Stimulated activated CD4-positive, alpha-beta T cell treated with anti-CD3 and anti-CD28 coated beads, Interleukin-1b, Interleukin-23, amount 100 ng/mL, for 4 hours (primary cell): ENCODE results near the gene MPRIP.

Source experiments
- DNase-seq, 2 donors: peaks; one replicate each; pipeline ENCODE4 v3.0.0-alpha.2; 2020; ENCODE audit warnings: low read depth in 2 of 2

The MPRIP gene

DNA sequence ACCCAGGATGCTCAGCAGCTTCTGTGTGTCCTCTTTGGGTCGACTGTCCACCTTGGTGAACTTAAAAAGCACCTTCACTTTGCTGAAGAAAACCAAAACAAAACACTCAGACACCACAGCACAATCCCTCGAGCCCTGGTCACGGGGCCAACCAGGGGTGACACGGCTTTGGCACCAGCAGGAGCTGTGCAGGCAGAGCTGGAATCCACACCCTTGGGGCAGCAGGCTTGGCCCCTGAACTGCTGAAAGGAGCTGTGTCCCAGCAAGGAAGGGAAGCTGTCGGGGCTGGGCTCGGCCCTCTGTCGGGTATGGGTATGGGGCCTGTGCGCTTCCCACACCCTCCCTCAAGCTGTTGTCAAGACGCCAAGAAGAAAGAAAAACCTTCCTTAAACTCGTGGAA lies 171.5 kb downstream of the MPRIP start:
- DNase-seq = no peak

DNA sequence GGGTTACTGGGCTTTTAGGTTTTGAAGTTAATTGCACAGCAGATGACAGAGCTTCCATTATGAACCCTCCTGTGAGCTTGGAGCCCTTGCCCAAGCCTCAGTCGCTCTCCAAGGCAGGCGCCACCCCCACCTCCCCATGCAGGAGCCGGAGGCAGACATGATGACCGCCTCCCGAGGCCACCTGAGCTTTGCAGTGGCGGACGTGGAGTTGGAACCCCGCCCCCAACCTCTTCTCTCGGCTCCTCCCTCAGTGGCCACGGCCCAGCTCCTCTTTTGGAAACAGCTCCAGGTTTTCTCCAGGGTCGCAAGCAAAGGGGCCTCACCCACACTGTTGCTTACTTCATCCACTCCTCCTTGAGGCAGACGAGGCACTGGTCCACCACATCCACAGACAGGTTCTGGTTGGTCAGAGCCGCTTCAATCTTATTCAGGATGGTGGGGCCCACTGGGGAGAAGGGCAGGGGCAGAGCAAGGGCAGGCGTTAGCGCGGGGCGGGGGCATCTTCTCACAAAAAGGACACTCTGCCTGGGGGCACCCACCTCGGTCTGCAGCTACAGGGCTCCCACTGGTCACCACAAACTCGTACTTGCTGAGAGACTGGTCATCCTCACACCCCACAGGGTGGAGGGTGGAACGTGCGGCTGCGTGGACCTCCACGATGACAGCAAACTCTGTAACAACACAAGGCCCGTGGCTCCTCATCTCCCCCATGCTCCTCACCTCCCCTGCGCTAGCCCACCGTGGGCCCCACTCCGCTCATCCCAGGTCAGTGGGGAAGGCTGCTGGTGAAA lies 172.6 kb downstream of the MPRIP start:
- DNase-seq = no peak

DNA sequence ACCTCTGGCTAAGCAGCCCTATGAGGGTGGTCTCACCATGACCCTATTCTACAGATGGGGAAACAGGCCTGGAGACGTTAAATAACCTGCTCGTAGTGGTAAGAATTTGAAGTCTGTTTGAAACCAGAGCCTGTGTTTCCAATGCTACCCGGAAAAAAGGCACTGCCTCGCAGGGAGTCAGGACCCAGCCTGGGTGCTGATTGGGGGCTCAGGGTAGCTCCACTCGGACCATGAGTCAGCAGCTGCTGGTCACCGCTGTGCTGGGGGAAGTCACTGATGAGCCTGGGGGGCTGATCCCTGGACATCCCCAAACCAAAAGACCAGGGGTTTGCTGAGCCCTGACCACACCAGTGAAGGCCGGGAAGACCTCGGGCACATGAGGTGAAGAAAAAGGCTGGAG lies 173.3 kb downstream of the MPRIP start:
- DNase-seq = no peak

DNA sequence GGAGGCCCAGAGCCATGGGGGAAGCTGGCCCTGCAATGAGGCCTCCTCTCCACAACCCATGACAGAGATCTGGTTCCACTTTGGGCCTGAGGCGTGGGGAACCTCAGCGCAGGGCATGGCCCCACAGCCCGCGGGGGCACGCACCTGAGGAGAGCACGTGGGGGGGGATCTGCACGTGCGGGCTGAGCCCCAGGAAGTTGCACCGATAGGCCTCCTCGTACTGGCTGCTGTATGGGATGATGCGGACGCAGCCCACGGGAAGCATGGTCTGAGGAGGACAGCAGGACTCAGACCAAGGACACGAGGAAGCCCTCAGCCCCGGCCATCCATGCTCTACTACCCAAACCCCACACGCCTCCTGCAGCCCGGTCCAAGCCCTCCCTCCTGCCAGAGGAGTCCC lies 174.0 kb downstream of the MPRIP start:
- no peak for DNase-seq

DNA sequence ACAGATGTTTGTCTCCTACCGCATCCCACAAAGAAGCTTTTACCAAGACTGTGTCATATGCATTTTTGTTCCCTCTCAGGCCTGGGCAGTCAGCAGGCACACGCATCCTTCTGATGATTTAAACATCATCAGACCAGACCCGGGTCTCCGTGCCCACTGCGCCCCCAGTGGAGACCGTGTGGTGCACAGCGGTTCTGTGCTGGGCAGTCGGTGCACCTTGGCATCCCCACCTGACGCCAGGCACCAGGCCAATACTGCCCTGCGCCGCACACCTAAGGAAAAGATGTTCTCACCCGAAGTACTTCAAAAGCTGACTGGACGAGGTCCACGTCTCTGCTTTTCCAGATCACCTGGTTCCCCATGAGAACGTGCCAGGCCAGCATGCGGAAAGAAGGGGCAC lies 174.5 kb downstream of the MPRIP start:
- no peak for DNase-seq

DNA sequence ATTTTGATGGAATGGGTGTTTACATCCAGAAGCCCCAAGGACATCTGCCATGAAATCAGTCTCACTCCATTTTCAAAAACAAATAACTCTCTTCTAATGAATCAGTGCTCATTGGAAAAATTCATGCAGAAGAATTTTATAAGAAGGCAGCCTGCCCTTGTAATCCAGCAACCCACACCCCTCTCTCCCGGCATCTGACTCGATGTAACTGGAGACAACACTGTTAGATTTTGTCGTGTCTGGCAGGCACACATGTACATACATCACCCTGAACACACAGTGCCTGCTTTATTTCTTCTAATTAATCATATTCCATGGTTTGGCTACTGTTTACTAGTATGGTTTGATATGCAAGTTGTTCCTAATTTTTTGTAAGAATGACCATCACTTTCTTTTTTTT lies 175.7 kb downstream of the MPRIP start:
- no peak for DNase-seq

DNA sequence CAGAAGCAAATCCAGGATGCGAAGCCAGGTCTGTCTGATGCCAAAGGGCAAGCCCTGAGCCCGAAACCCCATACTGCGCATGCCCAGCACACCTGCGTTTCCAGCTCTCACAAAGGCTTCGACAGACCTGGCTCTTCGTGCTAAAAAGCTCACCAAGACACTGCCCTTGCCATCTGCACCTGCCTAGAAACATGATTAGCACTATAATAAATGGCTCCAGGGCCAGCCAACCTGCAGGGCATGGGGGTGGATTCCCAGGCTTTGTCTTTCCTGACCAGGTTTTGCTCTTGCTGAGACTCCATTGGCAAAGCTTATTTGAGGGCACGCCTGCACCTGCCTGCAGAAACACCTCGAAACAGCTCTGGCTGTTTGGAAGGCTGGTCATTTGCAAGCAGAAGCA lies 178.3 kb downstream of the MPRIP start:
- no peak for DNase-seq

DNA sequence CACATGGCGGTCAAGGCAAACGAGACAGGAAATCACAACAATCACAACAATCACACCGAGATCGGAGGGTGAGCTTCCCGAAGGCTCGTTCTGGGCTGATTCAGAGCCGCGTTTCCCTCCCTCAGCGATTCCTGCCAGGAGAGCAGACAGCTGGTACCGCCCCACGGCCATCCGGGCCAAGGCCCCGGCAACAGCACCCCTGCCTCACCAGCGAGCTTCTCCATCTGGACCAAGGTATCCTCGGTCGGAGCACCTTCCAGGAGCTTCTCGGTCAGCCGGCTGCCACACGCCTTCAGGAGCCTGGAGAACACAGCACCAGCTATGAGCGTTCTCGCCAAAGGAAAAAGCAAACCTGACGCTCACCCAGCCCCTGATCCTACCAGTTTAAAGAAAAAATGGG lies 179.1 kb downstream of the MPRIP start:
- no peak for DNase-seq

DNA sequence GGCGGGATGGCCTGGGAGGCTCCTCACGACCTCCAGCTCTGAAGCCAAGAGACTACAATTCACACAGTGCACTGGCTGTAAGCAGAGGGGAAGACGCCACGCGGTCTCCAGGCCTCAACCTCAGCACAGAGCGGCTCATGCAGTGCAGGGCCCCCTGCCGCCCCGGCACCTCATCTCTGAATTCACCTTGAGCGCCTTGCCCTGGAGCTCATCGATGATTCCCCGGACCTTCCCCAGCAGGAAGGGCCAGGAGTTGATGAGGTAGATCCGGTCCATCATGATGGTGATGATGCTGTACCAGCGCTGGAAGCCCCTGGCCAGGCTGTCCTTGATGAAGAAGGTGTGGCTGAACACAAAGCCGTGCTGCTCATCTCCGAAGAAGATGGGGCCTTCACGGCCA lies 181.5 kb downstream of the MPRIP start:
- DNase-seq = no peak

DNA sequence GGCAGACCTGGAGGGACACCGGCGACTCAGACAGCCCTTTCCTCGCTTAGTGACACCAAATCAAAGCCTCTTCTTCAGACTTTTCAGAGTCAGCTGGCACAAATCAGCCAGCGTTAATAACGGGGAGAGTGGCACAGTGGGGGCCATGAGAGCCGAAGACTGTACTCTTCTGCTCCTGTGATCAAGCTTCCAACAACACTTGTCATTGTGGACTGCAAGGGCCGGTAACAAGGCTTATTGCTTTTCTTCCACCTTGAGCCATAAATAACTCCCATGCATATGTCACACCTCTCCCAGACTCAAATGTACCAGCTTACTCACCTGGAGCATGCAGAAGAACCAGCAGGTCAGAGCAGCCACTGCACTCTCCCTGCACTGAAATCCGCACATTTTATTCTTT lies 181.9 kb downstream of the MPRIP start:
- DNase-seq = no peak

DNA sequence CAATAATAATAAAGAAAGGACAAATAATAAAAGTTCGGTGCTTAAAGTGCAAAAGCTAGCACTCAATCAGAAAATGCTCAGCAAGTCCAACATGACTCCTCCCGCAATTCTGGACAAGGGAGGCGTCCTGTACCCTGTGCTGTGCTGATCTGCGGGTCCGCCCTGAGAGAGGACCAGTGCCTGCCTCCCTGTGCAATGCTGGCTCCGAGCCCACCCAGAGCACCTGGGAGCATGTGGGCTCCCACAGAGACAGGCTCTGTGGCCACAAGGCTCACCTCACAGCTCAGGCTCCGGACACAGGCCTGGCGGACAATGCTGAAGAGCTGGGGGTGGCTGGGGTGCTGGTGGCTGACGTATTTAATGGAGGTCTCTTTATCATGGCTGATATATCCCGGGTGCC lies 183.6 kb downstream of the MPRIP start:
- DNase-seq = no peak

DNA sequence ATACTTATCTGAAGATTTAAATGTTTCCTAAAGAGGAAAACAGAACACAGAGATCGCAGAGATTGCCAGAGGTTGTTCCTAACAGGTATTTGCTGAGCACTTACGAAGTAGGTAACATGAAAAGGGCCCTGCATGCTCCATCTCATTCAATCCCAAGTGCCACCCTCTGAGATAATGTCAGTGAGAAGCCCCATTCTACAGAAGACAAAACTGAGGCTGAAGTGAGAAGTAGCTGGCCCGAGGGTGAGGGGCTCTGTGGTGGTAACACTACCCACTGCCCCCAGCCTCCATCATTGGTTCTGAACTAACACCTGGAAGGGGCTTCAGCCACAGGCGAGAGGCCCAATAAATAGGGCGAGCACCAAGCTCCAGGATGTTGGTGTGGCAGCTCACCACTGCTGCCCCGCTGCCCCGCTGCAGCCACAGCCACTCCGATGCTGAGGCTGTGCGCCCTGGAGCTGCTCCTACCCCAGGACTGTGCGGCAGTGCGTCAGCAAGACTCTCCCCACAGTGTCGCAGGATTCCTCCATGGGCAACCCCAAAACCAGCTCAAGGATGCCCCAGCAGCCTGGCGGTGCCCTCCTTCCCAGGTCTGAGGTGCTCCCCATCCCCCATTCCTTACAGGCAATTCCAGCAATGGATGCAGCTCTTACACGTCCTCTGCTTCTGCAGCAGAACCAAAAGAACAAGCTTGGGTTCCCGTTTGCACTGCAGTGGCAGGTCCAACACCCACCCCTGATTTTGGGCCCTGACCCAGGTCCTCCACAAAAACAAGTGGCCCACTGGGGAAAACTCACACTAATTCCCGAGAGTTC lies 184.4 kb downstream of the MPRIP start:
- DNase-seq = no peak

DNA sequence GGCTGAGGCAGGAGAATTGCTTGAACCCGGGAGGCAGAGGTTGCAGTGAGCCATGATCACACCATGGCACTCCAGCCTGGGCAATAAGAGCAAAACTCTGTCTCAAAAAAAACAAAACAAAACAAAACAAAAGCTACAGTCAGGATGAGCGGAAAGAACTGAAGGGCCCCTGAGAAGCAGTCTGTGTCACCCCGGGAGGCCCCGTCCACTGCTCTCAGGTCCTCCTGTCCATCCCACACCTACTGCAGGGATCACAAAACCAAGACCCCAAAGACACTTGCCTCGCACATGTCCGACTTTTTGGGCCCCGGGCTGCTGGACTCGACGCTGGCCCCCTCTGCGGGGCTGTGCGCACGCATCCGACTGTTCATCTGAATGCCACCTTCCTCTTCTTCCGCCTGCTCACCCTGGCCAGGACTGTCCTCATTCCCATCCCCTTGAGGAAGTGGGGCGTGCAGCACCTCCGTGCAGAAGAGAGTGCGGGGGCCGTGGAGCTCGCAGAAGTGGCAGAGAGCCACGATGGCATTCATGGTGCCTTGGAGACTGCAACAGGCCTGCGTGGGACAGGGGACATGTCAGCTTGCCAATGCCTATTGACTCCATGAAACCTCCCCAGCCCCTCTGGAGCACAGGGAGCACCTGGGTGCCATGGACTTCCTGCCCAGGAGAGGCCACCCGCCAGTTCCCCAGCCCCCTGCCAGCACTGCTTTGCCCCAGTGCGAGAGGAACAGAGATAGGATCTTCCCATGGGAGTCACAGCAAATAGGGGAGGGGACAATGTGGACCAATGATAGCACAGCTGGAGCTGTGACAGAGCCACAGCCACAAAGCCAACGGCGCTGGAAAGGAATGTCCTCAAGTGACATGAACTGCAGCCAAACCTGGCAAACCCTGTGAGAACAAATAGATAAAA lies 185.6 kb downstream of the MPRIP start:
- no peak for DNase-seq

DNA sequence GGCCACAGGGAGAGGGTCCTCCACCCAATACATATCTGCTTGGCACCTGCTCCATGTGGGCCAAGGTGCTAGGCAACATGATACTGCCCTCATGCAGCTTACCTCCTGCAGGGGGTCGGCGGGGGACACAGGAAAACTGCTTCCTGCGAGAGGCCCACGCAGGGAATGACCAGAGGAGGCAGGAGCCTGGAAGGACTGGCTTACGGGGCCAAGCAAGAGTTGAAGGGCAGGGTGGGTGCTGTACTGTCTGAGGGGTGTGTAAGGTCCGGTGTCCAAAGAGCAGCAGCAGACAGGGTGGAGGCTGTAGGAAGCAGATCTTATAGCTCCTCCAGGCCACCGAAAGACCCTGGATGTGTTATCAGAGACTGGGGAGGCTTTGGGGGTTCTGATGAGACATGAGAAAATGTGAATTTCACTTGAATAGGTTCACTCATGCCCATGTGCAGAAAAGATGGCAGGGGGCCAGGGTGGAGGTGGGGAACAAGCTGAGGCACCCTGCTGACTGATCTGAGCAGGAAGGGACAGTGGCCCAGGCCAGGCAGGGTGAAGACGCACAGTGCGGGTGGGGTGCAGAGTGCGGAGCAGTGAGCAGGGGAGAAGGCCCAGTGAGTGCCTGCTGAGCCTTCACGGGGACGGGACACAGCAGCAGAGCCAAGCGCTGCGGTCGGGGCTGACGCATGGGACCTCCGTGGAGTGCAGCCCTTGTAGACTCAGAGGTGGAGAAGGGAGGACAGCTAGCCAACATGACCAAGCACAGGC lies 186.4 kb downstream of the MPRIP start:
- DNase-seq = no peak

DNA sequence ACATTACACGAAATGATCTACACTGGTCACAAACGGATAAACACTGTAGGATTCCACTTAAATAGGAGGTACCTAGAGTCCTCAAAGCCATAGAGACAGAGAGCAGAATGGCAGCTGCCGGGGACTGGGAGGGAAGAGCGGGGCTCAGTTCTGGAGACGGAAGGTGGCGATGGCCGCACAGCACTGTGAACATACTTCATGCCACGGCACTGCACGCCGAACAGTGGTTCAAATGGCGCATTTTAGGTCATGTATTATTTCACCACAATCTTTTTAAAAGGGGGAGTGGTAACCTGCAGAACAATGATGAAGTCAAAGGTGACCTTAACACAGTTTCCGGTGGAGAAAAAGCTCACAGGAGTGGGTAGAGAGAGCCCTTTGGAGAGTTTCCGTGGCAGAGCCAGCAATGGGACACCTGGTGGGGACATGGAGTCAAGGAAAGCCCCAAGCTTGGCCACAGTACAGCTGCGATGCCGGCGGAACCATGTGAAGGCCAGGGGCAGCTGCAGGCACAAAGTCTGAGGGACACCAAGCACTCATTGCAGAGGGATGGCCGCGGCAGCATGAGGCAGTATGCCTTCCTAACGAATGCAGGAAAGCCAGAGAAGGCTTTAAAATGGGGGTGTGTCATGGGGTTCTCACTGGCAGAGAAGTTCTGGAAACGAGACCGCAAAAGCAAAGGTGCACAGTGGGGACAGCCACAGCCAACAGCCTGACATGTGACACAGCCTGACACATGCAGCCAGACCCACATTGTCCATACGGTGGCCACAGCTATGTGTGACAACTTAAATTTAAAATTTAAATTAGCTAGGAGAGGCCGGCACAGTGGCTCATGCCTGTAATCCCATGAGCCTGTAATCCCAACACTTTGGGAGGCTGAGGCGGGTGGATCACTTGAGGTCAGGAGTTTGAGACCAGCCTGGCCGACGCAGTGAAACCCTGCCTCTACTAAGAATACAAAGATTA lies 187.4 kb downstream of the MPRIP start:
- DNase-seq = no peak

DNA sequence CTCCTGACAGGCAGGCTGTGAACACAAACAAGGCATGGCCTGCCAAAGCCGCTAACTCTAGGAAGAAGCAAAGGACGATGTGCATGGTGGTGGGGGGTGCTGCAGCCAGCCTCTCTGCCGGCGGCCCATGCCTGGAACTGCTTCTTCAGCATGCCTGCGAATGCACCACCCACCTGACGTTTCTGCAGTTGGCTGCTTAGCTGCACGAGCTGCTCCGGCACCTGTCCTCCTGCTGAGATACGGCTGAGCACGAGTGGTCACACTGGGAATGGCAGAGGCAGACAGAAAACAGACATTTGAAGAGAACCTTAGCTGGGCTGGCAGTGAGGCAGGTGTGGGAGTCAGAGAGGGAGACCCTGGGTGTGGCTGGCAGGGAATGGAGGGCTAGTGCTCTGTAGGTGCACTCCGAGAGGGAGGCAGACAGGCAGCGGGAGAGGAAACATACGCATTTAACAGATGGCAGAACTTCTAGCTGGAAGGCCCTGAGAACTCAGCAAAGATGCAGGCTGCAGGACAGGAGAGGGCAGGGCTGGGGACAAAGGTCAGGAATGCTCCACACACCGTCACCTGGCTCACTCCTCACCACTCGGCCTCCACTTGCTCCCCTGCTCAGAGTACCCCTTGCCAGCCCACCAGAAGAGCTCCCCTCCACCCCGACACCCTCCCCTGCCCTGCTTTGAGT lies 189.5 kb downstream of the MPRIP start:
- DNase-seq = no peak

DNA sequence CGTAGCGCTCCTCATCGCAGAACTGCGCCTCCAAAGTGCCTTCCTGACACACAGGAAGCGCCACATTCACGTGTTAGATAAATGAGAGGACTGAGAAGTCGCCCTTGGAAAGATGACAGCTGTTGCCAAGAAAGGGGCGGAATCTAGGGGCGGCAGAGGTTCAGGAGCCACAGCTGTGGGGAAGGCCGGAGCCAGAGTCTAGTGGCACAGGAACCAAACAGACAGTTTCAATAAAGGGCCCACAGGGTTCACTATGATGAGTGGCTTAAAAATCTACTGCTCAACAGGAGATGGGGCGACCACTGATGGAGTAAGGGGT lies 190.0 kb downstream of the MPRIP start:
- no peak for DNase-seq

DNA sequence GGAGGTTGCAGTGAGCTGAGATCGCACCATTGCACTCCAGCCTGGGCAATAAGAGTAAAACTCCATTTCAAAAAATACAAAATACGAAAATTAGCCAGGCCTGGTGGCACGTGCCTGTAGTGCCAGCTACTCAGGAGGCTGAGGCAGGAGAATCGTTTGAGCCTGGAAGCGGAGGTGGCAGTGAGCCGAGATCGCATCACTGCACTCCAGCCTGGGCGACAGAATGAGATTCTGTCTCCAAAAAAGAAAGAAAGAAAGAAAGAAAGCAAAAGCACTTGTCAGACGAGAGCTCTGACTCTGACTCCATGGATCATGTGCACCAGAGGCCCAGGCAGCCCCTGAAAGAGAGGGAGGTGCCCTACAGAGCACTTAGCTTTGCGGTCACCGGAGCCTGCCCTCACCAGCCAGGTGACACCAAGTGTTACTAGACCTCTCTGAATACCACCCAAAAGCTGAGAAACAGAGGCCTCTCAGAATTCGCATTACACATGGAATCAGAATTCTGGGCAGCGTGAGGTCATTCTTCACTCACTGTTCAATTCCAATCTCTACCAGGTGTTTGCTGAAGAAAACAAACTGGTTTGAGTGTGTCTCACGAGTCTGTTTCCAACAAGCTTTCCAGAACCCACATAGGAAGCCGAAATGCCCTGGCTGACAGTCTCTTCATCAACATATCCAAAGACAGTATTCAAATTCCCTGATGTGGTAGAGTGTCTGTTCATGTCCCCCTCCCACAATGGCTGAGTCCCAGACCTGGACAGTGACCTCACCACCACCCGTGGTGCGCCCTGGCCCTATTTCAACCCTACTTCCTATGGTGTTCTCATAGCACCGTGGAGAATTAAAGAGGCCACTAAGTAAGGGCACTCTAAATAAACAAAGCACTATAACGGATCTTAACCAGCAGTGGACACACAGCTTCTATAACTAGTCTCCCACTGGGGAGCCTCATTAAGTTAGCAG lies 193.2 kb downstream of the MPRIP start:
- DNase-seq = no peak
